HG03196 (cell line): ENCODE measurements around the gene LGALS7.
A peak's percentile ranks its signal among the peaks of the same experiment; 100 is the strongest.
"Not testable (repeated sequence)": the region's sequence is repeated elsewhere in the genome, so short reads cannot be mapped to it uniquely, and the experiment has no call there.

Source experiments
- ATAC-seq: cut with Tn5 transposase; IDR thresholded peaks from one replicate; pipeline ENCODE4 v1.9.1; 2021; ENCODE audit not compliant: unreplicated experiment

The LGALS7 gene

GRCh38 chr19:38774181-38774950, 1.0 kb upstream of the LGALS7 start:
- no peak for ATAC-seq

- ATAC-seq: not testable (repeated sequence)
Observed at GRCh38 chr19:38771569-38771968, 1.7 kb downstream of the LGALS7 start.

- ATAC-seq: not testable (repeated sequence)
Observed at GRCh38 chr19:38770949-38771275, 2.4 kb downstream of the LGALS7 start.

- not testable (repeated sequence) for ATAC-seq
Observed at GRCh38 chr19:38770228-38770948, 2.9 kb downstream of the LGALS7 start.

GRCh38 chr19:38769635-38770211, 3.6 kb downstream of the LGALS7 start:
- ATAC-seq: peak; percentile 56

GRCh38 chr19:38766276-38767047, 6.9 kb downstream of the LGALS7 start:
- ATAC-seq: no peak

- no peak for ATAC-seq
Observed at GRCh38 chr19:38765214-38765613, 8.1 kb downstream of the LGALS7 start.

GRCh38 chr19:38763795-38764220, 9.5 kb downstream of the LGALS7 start:
- ATAC-seq: no peak

GRCh38 chr19:38761884-38762389, 11.4 kb downstream of the LGALS7 start:
- ATAC-seq: not testable (repeated sequence)

GRCh38 chr19:38760805-38761517, 12.4 kb downstream of the LGALS7 start:
- ATAC-seq: not testable (repeated sequence)

GRCh38 chr19:38759590-38760003, 13.7 kb downstream of the LGALS7 start:
- ATAC-seq: no peak

- not testable (repeated sequence) for ATAC-seq
Observed at GRCh38 chr19:38754196-38754595, 19.1 kb downstream of the LGALS7 start.

- ATAC-seq: not testable (repeated sequence)
Observed at GRCh38 chr19:38753783-38754182, 19.5 kb downstream of the LGALS7 start.

GRCh38 chr19:38745316-38745715, 28.0 kb downstream of the LGALS7 start:
- ATAC-seq: no peak

- no peak for ATAC-seq
Observed at GRCh38 chr19:38744874-38745273, 28.4 kb downstream of the LGALS7 start.

GRCh38 chr19:38744298-38744681, 29.0 kb downstream of the LGALS7 start, which contains the start of gene CAPN12:
Gene CAPN12, minus strand, starts transcription at chr19:38744474. Its CDS starts 309 bp downstream, at chr19:38744165.
- no peak for ATAC-seq

- ATAC-seq: no peak
Observed at GRCh38 chr19:38743394-38744297, 29.7 kb downstream of the LGALS7 start.

- ATAC-seq: no peak
Observed at GRCh38 chr19:38742906-38743305, 30.4 kb downstream of the LGALS7 start.

GRCh38 chr19:38742296-38742695, 31.0 kb downstream of the LGALS7 start:
- ATAC-seq: no peak
